Measurements from ENCODE around the gene ATRAID. TPM values are rescaled to one million over a fixed set of nuclear protein-coding genes. Genes with fewer than 3 reads are reported as not detected.

Gene ATRAID
- polyA plus RNA-seq, 1 donor: 131 TPM

DNA sequence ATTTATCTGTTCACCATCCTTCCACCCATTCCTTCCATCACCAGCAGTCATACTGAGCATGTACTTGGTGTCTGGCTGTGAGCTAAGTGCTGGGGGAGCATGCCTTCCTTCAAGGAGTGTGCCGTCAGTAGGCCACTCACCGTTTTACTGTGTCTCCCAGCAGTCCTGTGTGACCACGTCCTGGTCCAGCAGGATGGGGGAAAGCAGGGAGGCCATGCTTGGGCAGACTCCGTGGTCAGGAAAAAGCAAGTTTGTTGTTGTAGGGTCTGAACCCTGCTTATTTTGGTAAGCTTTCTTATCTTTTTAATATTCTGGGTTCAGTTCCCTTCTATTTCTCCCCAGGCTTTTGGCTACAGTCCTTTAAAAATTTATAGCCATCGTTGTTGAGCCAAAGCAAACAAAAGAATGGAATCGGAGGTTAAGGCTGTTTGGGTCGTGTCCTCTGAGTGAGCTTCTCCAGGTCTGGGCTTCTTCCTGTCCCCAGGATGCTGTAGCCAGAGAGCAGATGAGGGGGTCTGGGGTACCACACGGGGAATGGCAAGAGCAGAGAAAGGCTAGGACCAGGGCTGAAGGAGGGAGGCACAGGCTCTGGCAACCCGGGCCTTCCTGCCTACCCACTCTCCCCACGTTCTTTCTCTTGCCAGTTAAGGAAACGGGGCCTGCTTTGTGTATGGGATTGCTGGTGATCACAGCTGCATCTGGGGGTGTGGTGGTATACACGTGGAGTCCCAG lies 37.5 kb downstream of the ATRAID start:
- DNase-seq: no peak
- H3K9me3 ChIP-seq (ENCODE audit: control insufficient read depth, low read depth, low read length): no peaks in the 10 kb centered on the region
- H3K27ac ChIP-seq (ENCODE audit: low read length): no peak overlapping the region
- no peak overlapping the region for H3K4me3 ChIP-seq (ENCODE audit: low read length)
- peaks cover 37% of the 10 kb centered on the region for H3K27me3 ChIP-seq (ENCODE audit: control insufficient read depth, insufficient read depth, low read length)
- no CpG with 5 or more reads among the region's 12 CpGs for WGBS (ENCODE audit: insufficient coverage, low lambda C conversion rate)
- peaks cover 1% of the 10 kb centered on the region for H3K36me3 ChIP-seq (ENCODE audit: control insufficient read depth, insufficient read depth, low read length)
- peaks cover 9% of the 10 kb centered on the region for H3K4me1 ChIP-seq (ENCODE audit: control insufficient read depth, insufficient read depth, low read length)

- H3K4me3 ChIP-seq (ENCODE audit: low read length): no peak overlapping the region
- no peaks in the 10 kb centered on the region for H3K36me3 ChIP-seq (ENCODE audit: control insufficient read depth, insufficient read depth, low read length)
- DNase-seq: peak; percentile 26 to 27
- WGBS (ENCODE audit: insufficient coverage, low lambda C conversion rate): no CpG with 5 or more reads among the region's 22 CpGs
- H3K27me3 ChIP-seq (ENCODE audit: control insufficient read depth, insufficient read depth, low read length): peaks cover 45% of the 10 kb centered on the region
- peaks cover 9% of the 10 kb centered on the region for H3K4me1 ChIP-seq (ENCODE audit: control insufficient read depth, insufficient read depth, low read length)
- H3K9me3 ChIP-seq (ENCODE audit: control insufficient read depth, low read depth, low read length): no peaks in the 10 kb centered on the region
- H3K27ac ChIP-seq (ENCODE audit: low read length): no peak overlapping the region
These were observed 38.2 kb downstream of the ATRAID start for GRCh38 chr2:27249891-27250651.

- H3K36me3 ChIP-seq (ENCODE audit: control insufficient read depth, insufficient read depth, low read length): no peaks in the 10 kb centered on the region
- no peak overlapping the region for H3K4me3 ChIP-seq (ENCODE audit: low read length)
- WGBS (ENCODE audit: insufficient coverage, low lambda C conversion rate): no CpG with 5 or more reads among the region's 13 CpGs
- H3K9me3 ChIP-seq (ENCODE audit: control insufficient read depth, low read depth, low read length): no peaks in the 10 kb centered on the region
- peaks cover 48% of the 10 kb centered on the region for H3K27me3 ChIP-seq (ENCODE audit: control insufficient read depth, insufficient read depth, low read length)
- peaks cover 9% of the 10 kb centered on the region for H3K4me1 ChIP-seq (ENCODE audit: control insufficient read depth, insufficient read depth, low read length)
- DNase-seq: no peak
- no peak overlapping the region for H3K27ac ChIP-seq (ENCODE audit: low read length)
These were observed 39.0 kb downstream of the ATRAID start for GRCh38 chr2:27250652-27251379.

GRCh38 chr2:27251766-27252165 lies 39.9 kb downstream of the ATRAID start:
- Histone ChIP-seq H3K4me1 (ENCODE audit: control insufficient read depth, insufficient read depth, low read length) (peaks cover 9% of the 10 kb centered on the region), H3K9me3 (ENCODE audit: control insufficient read depth, low read depth, low read length) (no peaks in the 10 kb centered on the region), H3K4me3 (ENCODE audit: low read length) (no peak overlapping the region), H3K36me3 (ENCODE audit: control insufficient read depth, insufficient read depth, low read length) (no peaks in the 10 kb centered on the region), H3K27ac (ENCODE audit: low read length) (no peak overlapping the region), H3K27me3 (ENCODE audit: control insufficient read depth, insufficient read depth, low read length) (peaks cover 57% of the 10 kb centered on the region)
- DNase-seq: no peak
- no CpG with 5 or more reads among the region's 13 CpGs for WGBS (ENCODE audit: insufficient coverage, low lambda C conversion rate)

- Histone ChIP-seq H3K4me1 (ENCODE audit: control insufficient read depth, insufficient read depth, low read length) (peaks cover 5% of the 10 kb centered on the region), H3K9me3 (ENCODE audit: control insufficient read depth, low read depth, low read length) (no peaks in the 10 kb centered on the region), H3K36me3 (ENCODE audit: control insufficient read depth, insufficient read depth, low read length) (no peaks in the 10 kb centered on the region), H3K4me3 (ENCODE audit: low read length) (no peak overlapping the region), H3K27me3 (ENCODE audit: control insufficient read depth, insufficient read depth, low read length) (peaks cover 69% of the 10 kb centered on the region), H3K27ac (ENCODE audit: low read length) (no peak overlapping the region)
- 33% methylated on average over 1 of the region's 13 CpGs for whole genome bisulfite sequencing (ENCODE audit: insufficient coverage, low lambda C conversion rate)
- DNase-seq: no peak
These were observed 43.3 kb downstream of the ATRAID start for GRCh38 chr2:27255187-27255586.

- no CpG with 5 or more reads among the region's 1 CpG for WGBS (ENCODE audit: insufficient coverage, low lambda C conversion rate)
- Histone ChIP-seq H3K4me3 (ENCODE audit: low read length) (no peak overlapping the region), H3K4me1 (ENCODE audit: control insufficient read depth, insufficient read depth, low read length) (no peaks in the 10 kb centered on the region), H3K9me3 (ENCODE audit: control insufficient read depth, low read depth, low read length) (no peaks in the 10 kb centered on the region), H3K27me3 (ENCODE audit: control insufficient read depth, insufficient read depth, low read length) (peaks cover 69% of the 10 kb centered on the region), H3K36me3 (ENCODE audit: control insufficient read depth, insufficient read depth, low read length) (no peaks in the 10 kb centered on the region), H3K27ac (ENCODE audit: low read length) (no peak overlapping the region)
- no peak for DNase-seq
These were observed 43.8 kb downstream of the ATRAID start for GRCh38 chr2:27255660-27256059.

- Histone ChIP-seq H3K27ac (ENCODE audit: low read length) (no peak overlapping the region), H3K9me3 (ENCODE audit: control insufficient read depth, low read depth, low read length) (no peaks in the 10 kb centered on the region), H3K4me3 (ENCODE audit: low read length) (no peak overlapping the region), H3K27me3 (ENCODE audit: control insufficient read depth, insufficient read depth, low read length) (peaks cover 71% of the 10 kb centered on the region), H3K36me3 (ENCODE audit: control insufficient read depth, insufficient read depth, low read length) (no peaks in the 10 kb centered on the region), H3K4me1 (ENCODE audit: control insufficient read depth, insufficient read depth, low read length) (no peaks in the 10 kb centered on the region)
- DNase-seq: no peak
- WGBS (ENCODE audit: insufficient coverage, low lambda C conversion rate): no CpG with 5 or more reads among the region's 7 CpGs
These were observed 45.1 kb downstream of the ATRAID start for GRCh38 chr2:27256855-27257454.

GRCh38 chr2:27258051-27258450 lies 46.2 kb downstream of the ATRAID start:
- Histone ChIP-seq H3K9me3 (ENCODE audit: control insufficient read depth, low read depth, low read length) (no peaks in the 10 kb centered on the region), H3K27me3 (ENCODE audit: control insufficient read depth, insufficient read depth, low read length) (peaks cover 80% of the 10 kb centered on the region), H3K4me3 (ENCODE audit: low read length) (no peak overlapping the region), H3K36me3 (ENCODE audit: control insufficient read depth, insufficient read depth, low read length) (no peaks in the 10 kb centered on the region), H3K4me1 (ENCODE audit: control insufficient read depth, insufficient read depth, low read length) (peaks cover under 1% of the 10 kb centered on the region), H3K27ac (ENCODE audit: low read length) (no peak overlapping the region)
- WGBS (ENCODE audit: insufficient coverage, low lambda C conversion rate): no CpG with 5 or more reads among the region's 8 CpGs
- DNase-seq: no peak

DNA sequence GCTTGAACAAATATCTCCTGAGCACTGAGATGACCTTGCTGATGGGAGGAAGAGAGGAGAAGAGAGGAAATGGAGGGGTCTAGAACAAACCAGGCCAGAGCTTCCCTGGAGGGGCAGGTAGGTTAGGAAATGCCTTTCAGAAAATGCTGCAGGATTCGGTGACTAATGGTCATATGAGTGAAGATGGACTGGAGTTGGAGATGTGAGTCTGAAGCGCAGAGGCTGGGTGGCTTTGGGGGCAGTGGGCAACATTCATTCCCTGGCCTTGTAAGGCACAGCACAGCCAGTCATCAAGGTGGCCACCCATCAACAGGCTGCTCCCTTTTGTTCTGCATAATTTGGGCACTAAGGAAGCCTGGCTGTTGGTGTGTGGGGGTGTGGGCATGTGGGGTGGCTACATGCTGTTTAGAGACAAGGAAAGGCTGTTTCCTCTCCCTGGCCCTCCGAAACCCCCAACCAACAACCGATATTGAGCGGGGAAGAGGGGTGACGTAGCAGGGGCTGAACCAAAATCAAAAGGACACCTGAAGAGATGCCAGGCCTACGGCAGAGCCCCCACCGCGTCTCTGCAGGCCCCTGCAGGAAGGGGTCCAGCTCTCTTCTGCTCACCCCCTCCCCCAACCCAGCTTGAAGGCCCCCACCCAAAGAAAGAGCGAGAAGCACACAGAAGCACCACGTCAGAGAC lies 49.5 kb downstream of the ATRAID start:
- no CpG with 5 or more reads among the region's 11 CpGs for WGBS (ENCODE audit: insufficient coverage, low lambda C conversion rate)
- H3K27ac ChIP-seq (ENCODE audit: low read length): no peak overlapping the region
- no peaks in the 10 kb centered on the region for H3K36me3 ChIP-seq (ENCODE audit: control insufficient read depth, insufficient read depth, low read length)
- H3K4me3 ChIP-seq (ENCODE audit: low read length): no peak overlapping the region
- H3K27me3 ChIP-seq (ENCODE audit: control insufficient read depth, insufficient read depth, low read length): peaks cover 91% of the 10 kb centered on the region
- peaks cover 4% of the 10 kb centered on the region for H3K9me3 ChIP-seq (ENCODE audit: control insufficient read depth, low read depth, low read length)
- no peak for DNase-seq
- peaks cover 14% of the 10 kb centered on the region for H3K4me1 ChIP-seq (ENCODE audit: control insufficient read depth, insufficient read depth, low read length)

GRCh38 chr2:27261926-27262298 lies 50.1 kb downstream of the ATRAID start:
- WGBS (ENCODE audit: insufficient coverage, low lambda C conversion rate): no CpG with 5 or more reads among the region's 40 CpGs
- no peak overlapping the region for H3K4me3 ChIP-seq (ENCODE audit: low read length)
- DNase-seq: no peak

More at GRCh38 chr2:27261926-27262298, 50.1 kb downstream of the ATRAID start:
- H3K27ac ChIP-seq (ENCODE audit: low read length): no peak overlapping the region
- peaks cover 88% of the 10 kb centered on the region for H3K27me3 ChIP-seq (ENCODE audit: control insufficient read depth, insufficient read depth, low read length)
- peaks cover 14% of the 10 kb centered on the region for H3K4me1 ChIP-seq (ENCODE audit: control insufficient read depth, insufficient read depth, low read length)
- peaks cover 4% of the 10 kb centered on the region for H3K9me3 ChIP-seq (ENCODE audit: control insufficient read depth, low read depth, low read length)
- no peaks in the 10 kb centered on the region for H3K36me3 ChIP-seq (ENCODE audit: control insufficient read depth, insufficient read depth, low read length)

Data from large intestine (tissue), 3 donors.